Brain microvascular endothelial cell (primary cell): ENCODE data around the gene DUSP7.

Experiments used
- DNase-seq: peaks from one replicate; pipeline ENCODE4 v3.0.0-alpha.2; 2020
- H3K27ac ChIP-seq: fragments of 250-450 bp; sonication (Bioruptor Pico); 2 replicates; pipeline ENCODE4 v1.5.1; 2020; ENCODE audit warnings: mild to moderate bottlenecking, moderate library complexity
- H3K27me3 ChIP-seq: fragments of 250-450 bp; sonication (Bioruptor Pico); replicated peaks from 2 replicates; pipeline ENCODE4 v1.5.1; 2020; ENCODE audit warnings: mild to moderate bottlenecking
- H3K36me3 ChIP-seq: fragments of 250-450 bp; sonication (Bioruptor Pico); replicated peaks from 2 replicates; pipeline ENCODE4 v1.5.1; 2020; ENCODE audit warnings: mild to moderate bottlenecking
- H3K4me3 ChIP-seq: 2 replicates; pipeline ENCODE4 v1.5.1; 2011; ENCODE audit warnings: low read depth, mild to moderate bottlenecking, control low read depth, low read length, moderate library complexity
- CTCF ChIP-seq: IDR thresholded peaks from 2 replicates; pipeline ENCODE4 v1.5.1; 2011; ENCODE audit warnings: low read depth, mild to moderate bottlenecking, moderate library complexity, low read length, control low read depth, inconsistent platforms; ENCODE audit errors: missing control alignments
- in situ Hi-C: cut with HindIII; loops from 2 replicates; pipeline ENCODE4 v1.10.0; 2017; ENCODE audit warnings: low sequenced_read_pairs, low pct_ligation_motif_present

DUSP7 gene

GRCh38 chr3:52023860-52024764 lies 32.3 kb downstream of the DUSP7 start:
- in situ Hi-C loops = no loop called here
- no peak for TF ChIP-seq CTCF

DNA sequence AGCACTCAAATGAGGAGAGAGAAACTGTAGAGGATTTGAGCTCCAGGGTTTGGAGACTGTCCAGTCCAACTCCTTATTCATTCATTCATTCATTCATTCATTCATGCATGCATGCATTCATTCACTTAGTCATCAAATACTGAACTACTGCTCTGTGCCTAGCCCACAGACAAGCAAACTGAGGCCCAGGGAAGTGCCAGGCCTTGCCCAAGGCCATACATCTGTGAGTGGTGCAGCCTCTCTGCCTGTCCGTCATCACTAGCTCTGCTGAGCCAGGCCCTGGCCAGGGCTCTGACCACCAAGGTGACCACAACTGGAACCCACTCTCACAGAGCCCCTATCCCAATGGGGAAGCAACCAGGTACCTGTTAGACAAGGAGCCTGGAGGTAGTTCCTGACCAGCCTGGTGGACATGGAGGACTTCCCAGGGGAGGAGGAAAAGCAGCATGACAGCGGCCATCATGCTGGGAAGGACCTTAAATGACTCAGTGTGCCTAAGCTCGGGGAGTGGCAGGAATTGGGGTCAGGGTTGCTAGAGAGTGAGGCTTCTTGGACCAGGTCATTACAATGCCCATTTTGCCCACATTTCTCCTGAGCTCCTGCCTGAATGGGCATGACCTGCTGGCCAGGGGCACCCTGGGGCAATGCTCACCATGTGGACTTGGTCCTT lies 33.1 kb downstream of the DUSP7 start:
- no peak overlapping the region for H3K27ac ChIP-seq
- in situ Hi-C loops = no loop called here
- TF ChIP-seq CTCF = no peak
- H3K27me3 ChIP-seq = no peaks in the 10 kb centered on the region
- no peaks in the 10 kb centered on the region for H3K36me3 ChIP-seq
- no peak overlapping the region for H3K4me3 ChIP-seq
- no peak for DNase-seq

More at GRCh38 chr3:52023860-52024764, 32.3 kb downstream of the DUSP7 start:
- H3K36me3 ChIP-seq = no peaks in the 10 kb centered on the region
- no peak overlapping the region for H3K27ac ChIP-seq
- no peak for DNase-seq
- no peak overlapping the region for H3K4me3 ChIP-seq
- H3K27me3 ChIP-seq = no peaks in the 10 kb centered on the region

- TF ChIP-seq CTCF = no peak
- Histone ChIP-seq H3K27me3 (no peaks in the 10 kb centered on the region), H3K27ac (no peak overlapping the region), H3K36me3 (no peaks in the 10 kb centered on the region), H3K4me3 (no peak overlapping the region)
- in situ Hi-C loops = no loop called here
- DNase-seq = no peak
These were observed 33.9 kb downstream of the DUSP7 start for GRCh38 chr3:52022323-52023100.

- Histone ChIP-seq H3K27me3 (no peaks in the 10 kb centered on the region), H3K27ac (no peak overlapping the region), H3K4me3 (no peak overlapping the region), H3K36me3 (no peaks in the 10 kb centered on the region)
- no peak for TF ChIP-seq CTCF
- in situ Hi-C loops = no loop called here
- DNase-seq = no peak
These were observed 34.7 kb downstream of the DUSP7 start for GRCh38 chr3:52021489-52022268.

DNA sequence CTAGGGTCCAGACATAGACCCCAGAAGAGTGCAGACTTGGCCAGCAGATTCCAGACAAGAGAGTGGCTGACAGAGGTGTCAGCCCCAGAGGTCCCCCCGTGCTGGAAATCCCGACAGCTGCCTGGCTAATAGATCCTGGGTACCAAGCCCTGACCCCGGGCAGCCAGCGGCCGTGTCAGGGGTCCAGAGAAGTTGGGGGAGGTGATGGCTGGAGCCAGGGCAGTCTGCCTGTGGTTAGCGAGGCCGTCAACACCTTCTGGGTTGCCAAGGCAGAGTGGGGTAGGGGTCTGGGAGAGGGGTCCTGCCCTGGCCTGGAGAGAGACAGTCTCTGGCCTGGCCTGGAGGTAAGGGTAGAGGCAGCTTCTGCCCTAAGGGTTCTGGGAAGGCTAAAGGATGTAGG lies 35.6 kb downstream of the DUSP7 start:
- no peak overlapping the region for H3K4me3 ChIP-seq
- DNase-seq = no peak
- no peak overlapping the region for H3K27ac ChIP-seq
- H3K36me3 ChIP-seq = no peaks in the 10 kb centered on the region
- no peaks in the 10 kb centered on the region for H3K27me3 ChIP-seq
- no peak for TF ChIP-seq CTCF
- in situ Hi-C loops = no loop called here
